Psoas muscle (tissue), 8 donors: ENCODE measurements around the gene PANX1. TPM values are rescaled to one million over a fixed set of nuclear protein-coding genes. Genes with fewer than 3 reads are reported as not detected.

Experiments used
- ATAC-seq, 4 donors: fragments of 200-7000 bp; cut with Tn5 transposase; one replicate each; pipeline ENCODE4 v1.9.1; 2020; ENCODE audit warnings: moderate library complexity in 3 of 4, mild to moderate bottlenecking in 2 of 4
- DNase-seq, 2 donors: peaks; one replicate each; pipeline ENCODE4 v3.0.0-alpha.2; 2020
- H3K27ac ChIP-seq: fragments of 200-600 bp; one replicate; pipeline ENCODE4 v1.8.0; 2022
- H3K27me3 ChIP-seq, 3 donors: fragments of 200-600 bp in 1 of 3; one replicate each; pipeline versions ENCODE4 v1.6.1 to v1.8.0; 2013 to 2022; ENCODE audit warnings: low read length in 2 of 3, mild to moderate bottlenecking in 2 of 3, moderate library complexity in 1 of 3; ENCODE audit not compliant: insufficient read depth in 3 of 3
- H3K36me3 ChIP-seq, 2 donors: fragments of 200-600 bp in 1 of 2; one replicate each; pipeline versions ENCODE4 v1.6.1 to v1.8.0; 2013 to 2022; ENCODE audit warnings: low read depth in 1 of 2, mild to moderate bottlenecking in 1 of 2, moderate library complexity in 1 of 2; ENCODE audit not compliant: insufficient read depth in 1 of 2
- H3K4me1 ChIP-seq: fragments of 200-600 bp; one replicate; pipeline ENCODE4 v1.8.0; 2022
- H3K4me3 ChIP-seq: fragments of 200-600 bp; one replicate; pipeline ENCODE4 v1.8.0; 2022; ENCODE audit warnings: mild to moderate bottlenecking
- H3K9me3 ChIP-seq: fragments of 200-600 bp; one replicate; pipeline ENCODE4 v1.8.0; 2022
- WGBS, 3 donors: extraction: QIAGEN DNeasy Blood & Tissue Kit; methylation state at CpG; one replicate each; pipeline versions ENCODE4 v1.1.6 to v1.1.7; 2013; 5-methylcytosine and 5-hydroxymethylcytosine counted together
- intact Hi-C, 2 donors: fragments of 100-400 bp; cut with DNase I; formaldehyde crosslinking; loops; one replicate each; pipeline versions ENCODE4 v1.11.0 to v1.14.2; 2022
- polyA plus RNA-seq, 3 donors: library from polyadenylated mRNA; stranded (reverse); fragments of 200-250 nt; gene quantifications; one replicate each; pipeline ENCODE4 v1.2.3, GENCODE V29; 2013
- total RNA-seq, 4 donors: library from RNA; stranded (reverse); fragmentation: NEBNext Ultra II Directional in 2 of 4; extraction: Animal tissue kit (Norgen Biotek cat#: 25700) in 2 of 4; gene quantifications; one replicate each; pipeline versions ENCODE4 v1.2.1 to v1.2.4, GENCODE V29; 2021 to 2023
- TF ChIP-seq, protein P1 (sequence below): fragments of 200-600 bp; IDR thresholded peaks from one replicate; pipeline ENCODE4 v1.8.0; 2022; ENCODE audit warnings: antibody characterized with exemption
- donor health status: healthy with polysubstance abuse.
- donor health status: DM: no; HTN: no; CAD: no; lungs with moderate emphysema.
- donor health status: Bipolar disorder and iron deficiency.
- donor health status: healthy.
- donor health status: DM: yes; HTN: yes; CAD: no.
- donor health status: DM: no; HTN: no; CAD: no.
- donor health status: DM: no; HTN: no; CAD: no.
- donor health status: DM: yes; HTN: yes; CAD: no.

The PANX1 gene
- total and polyA plus RNA-seq, 7 donors: 9.2 to 87.2 (median 33.5) TPM

DNA sequence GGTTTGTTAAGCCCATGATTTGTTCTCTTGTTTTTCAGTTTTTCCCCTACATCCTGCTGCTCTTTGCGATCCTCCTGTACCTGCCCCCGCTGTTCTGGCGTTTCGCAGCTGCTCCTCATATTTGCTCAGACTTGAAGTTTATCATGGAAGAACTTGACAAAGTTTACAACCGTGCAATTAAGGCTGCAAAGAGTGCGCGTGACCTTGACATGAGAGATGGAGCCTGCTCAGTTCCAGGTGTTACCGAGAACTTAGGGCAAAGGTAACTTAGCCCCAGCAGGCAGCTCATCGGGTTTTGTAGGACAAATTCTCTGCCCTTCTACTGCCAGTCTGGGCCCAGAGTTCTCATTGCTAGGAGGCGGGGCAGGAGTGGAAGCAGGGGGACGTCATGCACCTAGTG is 49.7 kb downstream of the PANX1 start:
- H3K9me3 ChIP-seq: no peaks in the 10 kb centered on the region
- DNase-seq: no peak
- WGBS, 3 donors: 91 to 98% (median 93%) methylated on average over 11 of the region's 11 CpGs
- ATAC-seq: no peak
- H3K4me1 ChIP-seq: no peaks in the 10 kb centered on the region
- intact Hi-C loops: no loop called here
- TF ChIP-seq, protein P1, sequence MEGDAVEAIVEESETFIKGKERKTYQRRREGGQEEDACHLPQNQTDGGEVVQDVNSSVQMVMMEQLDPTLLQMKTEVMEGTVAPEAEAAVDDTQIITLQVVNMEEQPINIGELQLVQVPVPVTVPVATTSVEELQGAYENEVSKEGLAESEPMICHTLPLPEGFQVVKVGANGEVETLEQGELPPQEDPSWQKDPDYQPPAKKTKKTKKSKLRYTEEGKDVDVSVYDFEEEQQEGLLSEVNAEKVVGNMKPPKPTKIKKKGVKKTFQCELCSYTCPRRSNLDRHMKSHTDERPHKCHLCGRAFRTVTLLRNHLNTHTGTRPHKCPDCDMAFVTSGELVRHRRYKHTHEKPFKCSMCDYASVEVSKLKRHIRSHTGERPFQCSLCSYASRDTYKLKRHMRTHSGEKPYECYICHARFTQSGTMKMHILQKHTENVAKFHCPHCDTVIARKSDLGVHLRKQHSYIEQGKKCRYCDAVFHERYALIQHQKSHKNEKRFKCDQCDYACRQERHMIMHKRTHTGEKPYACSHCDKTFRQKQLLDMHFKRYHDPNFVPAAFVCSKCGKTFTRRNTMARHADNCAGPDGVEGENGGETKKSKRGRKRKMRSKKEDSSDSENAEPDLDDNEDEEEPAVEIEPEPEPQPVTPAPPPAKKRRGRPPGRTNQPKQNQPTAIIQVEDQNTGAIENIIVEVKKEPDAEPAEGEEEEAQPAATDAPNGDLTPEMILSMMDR: no peak
- no peaks in the 10 kb centered on the region for H3K27me3 ChIP-seq
- H3K27ac ChIP-seq: no peak overlapping the region
- peaks cover 8 to 9% of the 10 kb centered on the region in 2 donors for H3K36me3 ChIP-seq
- H3K4me3 ChIP-seq: no peak overlapping the region

DNA sequence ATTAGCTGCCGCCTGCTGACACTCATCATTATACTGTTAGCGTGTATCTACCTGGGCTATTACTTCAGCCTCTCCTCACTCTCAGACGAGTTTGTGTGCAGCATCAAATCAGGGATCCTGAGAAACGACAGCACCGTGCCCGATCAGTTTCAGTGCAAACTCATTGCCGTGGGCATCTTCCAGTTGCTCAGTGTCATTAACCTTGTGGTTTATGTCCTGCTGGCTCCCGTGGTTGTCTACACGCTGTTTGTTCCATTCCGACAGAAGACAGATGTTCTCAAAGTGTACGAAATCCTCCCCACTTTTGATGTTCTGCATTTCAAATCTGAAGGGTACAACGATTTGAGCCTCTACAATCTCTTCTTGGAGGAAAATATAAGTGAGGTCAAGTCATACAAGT is 51.1 kb downstream of the PANX1 start:
- H3K27me3 ChIP-seq: no peaks in the 10 kb centered on the region
- TF ChIP-seq, protein P1: no peak
- DNase-seq: no peak
- H3K36me3 ChIP-seq: peaks cover 8 to 9% of the 10 kb centered on the region in 2 donors
- no peaks in the 10 kb centered on the region for H3K4me1 ChIP-seq
- 57 to 82% (median 59%) methylated on average over 12 of the region's 12 CpGs for WGBS, 3 donors
- intact Hi-C loops: no loop called here
- no peak for ATAC-seq
- no peak overlapping the region for H3K27ac ChIP-seq
- no peak overlapping the region for H3K4me3 ChIP-seq
- no peaks in the 10 kb centered on the region for H3K9me3 ChIP-seq

DNA sequence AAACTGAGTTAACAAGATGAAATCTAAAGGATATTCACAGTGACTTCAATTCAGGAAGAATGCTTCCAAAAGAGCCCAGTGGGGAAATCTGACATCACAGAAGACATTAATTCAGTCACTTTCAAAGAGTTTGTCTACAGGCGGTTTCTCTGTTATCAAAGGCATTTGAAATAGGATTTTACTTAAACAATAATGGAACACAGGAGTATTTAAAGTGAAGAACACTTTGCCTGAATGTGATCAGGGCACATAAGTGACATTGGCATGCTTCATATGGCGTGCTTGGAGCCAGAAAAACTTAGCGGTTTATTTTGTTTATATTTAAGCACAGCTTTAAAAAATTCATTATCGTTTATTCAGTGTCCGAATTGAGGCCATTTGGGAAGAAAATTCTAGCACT is 52.9 kb downstream of the PANX1 start:
- no peak for DNase-seq
- Histone ChIP-seq H3K4me1 (no peaks in the 10 kb centered on the region), H3K27ac (no peak overlapping the region), H3K36me3 (peaks cover 8 to 9% of the 10 kb centered on the region in 2 donors), H3K4me3 (no peak overlapping the region), H3K9me3 (no peaks in the 10 kb centered on the region), H3K27me3 (no peaks in the 10 kb centered on the region)
- intact Hi-C loops: no loop called here
- 93 to 94% (median 93%) methylated on average over 5 of the region's 5 CpGs for WGBS, 3 donors
- TF ChIP-seq, protein P1: no peak
- no peak for ATAC-seq

GRCh38 chr11:94181943-94182342 is 53.3 kb downstream of the PANX1 start:
- Histone ChIP-seq H3K4me1 (no peaks in the 10 kb centered on the region), H3K4me3 (no peak overlapping the region), H3K36me3 (peaks cover 8 to 9% of the 10 kb centered on the region in 2 donors), H3K27me3 (no peaks in the 10 kb centered on the region), H3K9me3 (no peaks in the 10 kb centered on the region), H3K27ac (no peak overlapping the region)
- intact Hi-C loops: no loop called here
- 92 to 95% (median 94%) methylated on average over 2 of the region's 2 CpGs for WGBS, 3 donors
- no peak for ATAC-seq
- TF ChIP-seq, protein P1: no peak
- no peak for DNase-seq

- DNase-seq (no peak), ATAC-seq (no peak)
- intact Hi-C loops: no loop called here
- Histone ChIP-seq H3K27ac (no peak overlapping the region), H3K27me3 (no peaks in the 10 kb centered on the region), H3K4me1 (no peaks in the 10 kb centered on the region), H3K36me3 (peaks cover 8 to 9% of the 10 kb centered on the region in 2 donors), H3K9me3 (no peaks in the 10 kb centered on the region), H3K4me3 (no peak overlapping the region)
- 90 to 93% (median 91%) methylated on average over 8 of the region's 8 CpGs for WGBS, 3 donors
- TF ChIP-seq, protein P1: no peak
These were observed 54.7 kb downstream of the PANX1 start for GRCh38 chr11:94183251-94183885.
